GM19099 (cell line): ENCODE measurements around the gene ZNF430.

Experiments
- POLR2A ChIP-seq: IDR thresholded peaks from 3 replicates; pipeline ENCODE4 v1.6.1; 2011; ENCODE audit warnings: low read depth; ENCODE audit not compliant: insufficient read length; ENCODE audit errors: extremely low read depth

ZNF430 gene

GRCh38 chr19:21101521-21102242, 81.2 kb downstream of the ZNF430 start:
- TF ChIP-seq POLR2A = no peak

DNA sequence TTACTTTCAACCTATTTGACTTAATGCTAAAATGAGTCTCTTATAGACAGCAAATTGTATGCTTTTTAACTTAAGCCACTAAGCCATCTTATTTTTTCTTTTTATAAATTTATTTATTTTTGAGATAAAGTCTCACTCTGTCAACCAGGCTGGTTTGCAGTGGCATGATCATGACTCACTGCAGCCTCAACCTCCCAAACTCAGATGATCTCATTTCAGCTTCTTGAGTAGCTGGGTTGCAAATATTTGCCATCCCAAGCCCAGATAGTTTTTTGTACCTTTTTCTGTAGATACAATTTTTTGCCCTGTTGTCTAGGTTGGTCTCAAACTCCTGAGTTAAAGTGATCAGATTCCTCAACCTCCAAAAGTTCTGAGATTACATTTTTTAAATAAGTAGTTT, 88.7 kb downstream of the ZNF430 start:
- no peak for TF ChIP-seq POLR2A
